Measurements from ENCODE around the gene ARHGAP42.

DNA sequence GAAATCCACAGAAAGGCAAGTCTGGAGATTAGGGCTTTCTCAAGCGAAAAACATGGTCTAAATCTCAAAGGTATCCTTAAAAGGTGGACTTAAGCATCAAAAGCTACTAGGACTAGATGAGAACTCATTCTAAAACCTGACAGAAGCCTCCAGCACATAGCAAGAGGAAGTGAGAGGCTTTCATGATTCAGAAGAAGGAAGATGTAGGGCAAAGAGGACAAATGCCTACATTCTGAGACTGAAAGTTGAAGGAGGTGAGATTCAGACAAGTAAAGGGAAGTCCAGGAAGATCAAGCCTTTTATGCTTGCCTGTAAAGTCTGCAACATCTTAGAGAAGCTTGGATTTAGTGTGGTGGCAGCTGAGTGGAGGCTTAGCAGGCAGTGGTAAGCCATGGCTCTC, 343.6 kb downstream of the ARHGAP42 start:
- TF ChIP-seq CTCF (IDR thresholded peaks at IDR 0.05) = no peak
- TF ChIP-seq POLR2A (IDR thresholded peaks at IDR 0.05) = no peak
